GM12878 (cell line): ENCODE measurements around the gene EIF5.

Experiments used
- CHD2 ChIP-seq: IDR thresholded peaks from 2 replicates; pipeline ENCODE4 v1.6.1; 2011; ENCODE audit warnings: low read depth, low read length, improper control_type of control experiment, borderline replicate concordance
- CHD4 ChIP-seq: fragments of 200-600 bp; sonication (generic); IDR thresholded peaks from 2 replicates; pipeline ENCODE4 v1.6.1; 2016; ENCODE audit warnings: mild to moderate bottlenecking
- CTCF ChIP-seq, 3 experiments: IDR thresholded peaks in 2 of 3; conservative IDR thresholded peaks in 1 of 3; 2 replicates each; pipeline ENCODE4 v1.5.1; 2011; ENCODE audit warnings: low read depth in 3 of 3, low read length in 3 of 3, mild to moderate bottlenecking in 3 of 3, control low read depth in 2 of 3, moderate library complexity in 2 of 3, inconsistent platforms in 1 of 3, mixed read lengths in 1 of 3; ENCODE audit not compliant: control insufficient read depth in 2 of 3, insufficient read depth in 1 of 3; ENCODE audit errors: extremely low read depth in 1 of 3
- FOXM1 ChIP-seq: IDR thresholded peaks from 2 replicates; pipeline ENCODE4 v1.6.1; 2012; ENCODE audit warnings: low read depth, mild to moderate bottlenecking, inconsistent platforms, low read length, moderate library complexity
- NBN ChIP-seq: fragments of 450-650 bp; IDR thresholded peaks from 2 replicates; pipeline ENCODE4 v1.6.1; 2016
- SIN3A ChIP-seq: IDR thresholded peaks from 2 replicates; pipeline ENCODE4 v1.6.1; 2012; ENCODE audit warnings: low read depth, low read length, improper control_type of control experiment
- TARDBP ChIP-seq: IDR thresholded peaks from 2 replicates; pipeline ENCODE4 v1.6.1; 2016; ENCODE audit warnings: borderline replicate concordance
- YBX1 ChIP-seq: fragments of 450-650 bp; IDR thresholded peaks from 2 replicates; pipeline ENCODE4 v1.6.1; 2016; ENCODE audit warnings: antibody characterized with exemption

DNA sequence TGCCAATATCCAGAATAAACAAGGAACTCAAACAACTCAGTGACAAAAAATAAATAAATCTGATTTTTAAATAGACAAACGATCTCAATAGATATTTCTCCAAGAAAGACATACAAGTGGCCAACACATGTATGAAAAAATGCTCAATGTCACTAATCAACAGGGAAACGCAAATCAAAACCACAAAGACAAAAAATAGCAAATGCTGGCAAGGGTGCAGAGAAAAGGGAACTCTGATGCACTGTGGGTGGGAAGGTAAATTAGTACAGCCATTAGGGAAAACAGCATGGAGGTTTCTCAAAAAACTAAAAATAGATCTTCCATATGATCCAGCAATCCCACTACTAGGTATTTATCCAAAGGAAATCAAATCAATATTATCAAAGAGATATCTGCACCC, 3.5 kb upstream of the EIF5 start:
- no peak for TF ChIP-seq TARDBP
- TF ChIP-seq NBN = no peak
- TF ChIP-seq CTCF (IDR thresholded peaks at IDR 0.05 in 2 of 3, conservative IDR thresholded peaks at IDR 0.05 in 1 of 3; ENCODE audit: control insufficient read depth in 2 of 3, extremely low read depth in 1 of 3, insufficient read depth in 1 of 3, low read depth in 3 of 3, low read length in 3 of 3) = no peak
- no peak for TF ChIP-seq FOXM1
- TF ChIP-seq CHD2 = no peak
- no peak for TF ChIP-seq SIN3A
- no peak for TF ChIP-seq CHD4
- no peak for TF ChIP-seq YBX1
